GM12801 (cell line): ENCODE measurements around the gene USP26.

Experiments
- TF ChIP-seq, protein P1 (sequence below): IDR thresholded peaks from one replicate; pipeline ENCODE4 v1.5.1; 2011; ENCODE audit warnings: control low read depth; ENCODE audit not compliant: insufficient read length; ENCODE audit errors: extremely low read depth

The USP26 gene

DNA sequence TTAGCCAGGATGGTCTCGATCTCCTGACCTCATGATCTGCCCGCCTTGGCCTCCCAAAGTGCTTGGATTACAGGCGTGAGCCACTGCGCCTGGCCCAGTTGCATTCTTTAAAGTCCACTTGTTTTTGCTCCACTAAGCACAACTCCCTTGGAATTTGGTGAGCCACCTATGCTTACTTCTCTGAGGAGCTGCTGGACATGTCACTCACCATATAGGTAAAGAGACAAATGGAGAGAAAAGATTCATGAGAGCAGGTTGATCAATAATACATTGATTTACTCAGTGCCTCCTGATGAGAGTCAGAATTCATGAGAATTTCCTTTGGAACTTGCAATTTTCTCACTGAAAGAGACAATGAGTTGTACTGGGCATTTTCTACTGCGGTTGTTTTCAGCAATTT, 48.2 kb downstream of the USP26 start:
- TF ChIP-seq, protein P1, sequence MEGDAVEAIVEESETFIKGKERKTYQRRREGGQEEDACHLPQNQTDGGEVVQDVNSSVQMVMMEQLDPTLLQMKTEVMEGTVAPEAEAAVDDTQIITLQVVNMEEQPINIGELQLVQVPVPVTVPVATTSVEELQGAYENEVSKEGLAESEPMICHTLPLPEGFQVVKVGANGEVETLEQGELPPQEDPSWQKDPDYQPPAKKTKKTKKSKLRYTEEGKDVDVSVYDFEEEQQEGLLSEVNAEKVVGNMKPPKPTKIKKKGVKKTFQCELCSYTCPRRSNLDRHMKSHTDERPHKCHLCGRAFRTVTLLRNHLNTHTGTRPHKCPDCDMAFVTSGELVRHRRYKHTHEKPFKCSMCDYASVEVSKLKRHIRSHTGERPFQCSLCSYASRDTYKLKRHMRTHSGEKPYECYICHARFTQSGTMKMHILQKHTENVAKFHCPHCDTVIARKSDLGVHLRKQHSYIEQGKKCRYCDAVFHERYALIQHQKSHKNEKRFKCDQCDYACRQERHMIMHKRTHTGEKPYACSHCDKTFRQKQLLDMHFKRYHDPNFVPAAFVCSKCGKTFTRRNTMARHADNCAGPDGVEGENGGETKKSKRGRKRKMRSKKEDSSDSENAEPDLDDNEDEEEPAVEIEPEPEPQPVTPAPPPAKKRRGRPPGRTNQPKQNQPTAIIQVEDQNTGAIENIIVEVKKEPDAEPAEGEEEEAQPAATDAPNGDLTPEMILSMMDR = no peak

DNA sequence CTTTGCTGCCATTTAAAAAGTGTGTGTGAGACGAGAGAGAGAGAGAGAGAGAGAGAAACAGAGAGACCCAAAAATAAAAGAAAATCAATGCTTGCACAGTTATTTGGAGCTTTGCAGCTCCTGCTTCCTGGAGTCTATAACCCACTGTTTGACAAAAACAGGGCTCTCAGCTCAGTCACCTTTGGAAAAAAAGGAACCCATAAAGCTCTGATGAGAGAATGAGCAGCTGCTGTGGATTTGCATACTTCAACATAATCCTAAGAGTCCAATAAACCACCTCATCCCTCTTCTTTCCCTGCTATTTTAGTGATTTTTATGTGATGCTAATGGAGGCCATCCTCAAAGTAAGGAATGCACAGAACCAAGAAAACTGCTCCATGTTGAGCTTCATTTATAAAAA, 50.3 kb downstream of the USP26 start:
- TF ChIP-seq, protein P1 = no peak

DNA sequence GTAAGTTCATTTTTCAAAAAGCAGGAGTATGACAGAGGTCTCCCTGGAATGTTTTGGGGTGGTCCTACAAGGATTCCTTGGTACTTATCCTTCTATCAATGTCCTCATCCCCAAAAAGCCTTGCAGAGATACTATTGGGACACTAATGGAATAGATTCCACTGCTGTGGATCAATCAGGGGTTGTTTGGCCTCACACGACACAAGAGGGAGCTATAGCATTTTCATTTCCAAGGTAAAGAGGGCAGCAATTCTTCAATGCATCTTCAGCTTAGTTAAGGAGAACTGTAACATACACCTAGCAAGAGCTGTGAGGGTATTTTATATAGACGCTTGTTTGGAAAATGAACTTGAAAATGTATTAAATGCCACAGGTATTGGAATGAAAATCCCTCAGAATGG, 50.9 kb downstream of the USP26 start:
- TF ChIP-seq, protein P1 = no peak

DNA sequence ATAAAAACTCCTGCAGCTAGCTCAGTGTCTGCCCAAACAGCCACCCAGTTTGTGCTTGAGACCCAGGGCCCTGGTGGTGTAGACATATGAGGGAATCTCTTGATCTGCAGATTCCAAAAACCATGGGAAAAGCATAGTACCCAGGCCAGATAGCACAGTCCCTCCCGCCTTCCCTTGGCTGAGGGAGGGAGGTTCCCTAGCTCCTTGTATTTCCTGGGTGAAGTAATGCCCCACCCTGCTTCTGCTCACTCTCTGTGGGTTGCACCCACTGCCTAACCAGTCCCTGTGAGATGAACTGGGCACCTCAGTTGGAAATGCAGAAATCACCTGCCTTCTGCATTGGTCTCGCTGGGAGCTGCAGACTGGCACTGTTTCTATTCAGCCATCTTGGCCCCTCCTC, 54.6 kb downstream of the USP26 start:
- TF ChIP-seq, protein P1 = no peak

DNA sequence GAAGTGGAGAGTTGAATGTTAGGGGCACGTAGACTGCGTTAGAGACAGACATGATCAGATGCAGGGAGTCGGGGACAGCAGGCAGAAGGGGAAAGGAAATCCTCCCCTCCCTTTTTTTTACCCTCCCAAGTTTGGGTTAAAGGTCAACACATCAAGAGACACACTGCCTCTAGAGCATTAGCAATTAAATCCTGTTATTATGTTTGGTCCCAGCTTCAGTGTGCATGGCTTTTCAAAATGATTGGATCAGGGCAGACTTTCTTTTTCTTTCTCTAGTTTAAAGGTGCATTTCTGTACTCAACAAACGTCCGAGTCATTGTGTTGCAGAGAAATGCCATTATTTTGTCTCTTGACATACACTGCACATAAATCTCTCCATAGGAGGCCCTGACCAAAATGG, 63.9 kb downstream of the USP26 start:
- TF ChIP-seq, protein P1 = no peak

DNA sequence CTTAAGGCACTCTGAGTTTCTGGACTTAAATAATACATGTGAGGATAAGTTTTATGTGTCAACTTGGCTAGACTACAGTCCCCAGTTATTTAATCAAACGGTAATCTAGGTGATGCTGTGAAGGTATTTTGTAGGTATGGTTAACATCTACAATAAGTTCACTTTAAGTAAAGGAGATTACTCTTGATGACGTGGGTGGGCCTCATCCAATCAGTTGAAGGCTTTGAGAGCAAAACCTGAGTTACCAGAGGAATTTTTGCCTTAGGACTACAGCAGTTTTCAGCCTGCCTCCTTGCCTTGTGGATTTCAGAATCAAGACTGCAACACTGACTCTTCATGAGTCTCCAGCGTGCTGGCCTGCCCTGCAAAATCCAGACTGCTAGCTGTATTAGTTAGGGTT, 78.7 kb downstream of the USP26 start:
- TF ChIP-seq, protein P1 = no peak

DNA sequence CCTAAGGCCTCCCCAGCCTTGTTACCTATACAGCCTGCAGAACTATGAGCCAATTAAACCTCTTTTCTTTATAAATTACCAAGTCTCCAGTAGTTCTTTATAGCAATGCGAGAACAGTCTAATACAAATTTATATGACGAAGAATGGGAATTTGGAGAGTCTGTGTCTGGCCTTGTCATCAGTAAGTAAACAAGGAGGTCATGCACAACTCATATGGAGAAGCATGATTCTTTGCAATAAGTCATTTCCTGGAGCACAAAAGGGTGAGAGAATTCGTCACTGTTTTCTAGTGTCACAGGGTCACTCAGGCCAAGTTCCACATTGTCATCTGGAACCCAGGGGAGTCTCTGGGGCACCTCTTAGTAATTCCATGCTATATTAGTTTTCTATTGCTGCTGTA, 89.5 kb downstream of the USP26 start:
- TF ChIP-seq, protein P1 = no peak

DNA sequence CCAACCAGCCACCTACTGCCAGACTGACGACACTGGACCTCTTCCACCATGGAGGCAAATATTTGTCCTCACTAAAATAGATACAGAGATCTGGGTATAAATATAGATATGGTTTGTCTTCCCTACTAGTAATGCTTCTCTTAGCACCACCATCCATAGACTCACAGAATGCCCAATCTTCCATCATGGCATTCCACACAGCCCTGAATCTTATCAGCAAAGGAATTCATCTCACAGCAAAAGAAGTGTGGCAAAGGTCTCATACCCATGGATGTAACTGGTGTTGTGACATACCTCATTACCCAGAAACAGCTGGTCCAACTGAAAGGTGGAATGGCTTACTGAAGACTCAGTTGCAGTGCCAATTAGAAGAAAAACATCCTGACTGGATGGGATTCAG, 91.3 kb downstream of the USP26 start:
- TF ChIP-seq, protein P1 = no peak
